Measurements from ENCODE around the gene CNTNAP1. TPM values are rescaled to one million over a fixed set of nuclear protein-coding genes. Genes with fewer than 3 reads are reported as not detected.
A peak's percentile ranks its signal among the peaks of the same experiment; 100 is the strongest.

Gene CNTNAP1
- total RNA-seq, 1 donor from 2014 or later, result 44.8 TPM

DNA sequence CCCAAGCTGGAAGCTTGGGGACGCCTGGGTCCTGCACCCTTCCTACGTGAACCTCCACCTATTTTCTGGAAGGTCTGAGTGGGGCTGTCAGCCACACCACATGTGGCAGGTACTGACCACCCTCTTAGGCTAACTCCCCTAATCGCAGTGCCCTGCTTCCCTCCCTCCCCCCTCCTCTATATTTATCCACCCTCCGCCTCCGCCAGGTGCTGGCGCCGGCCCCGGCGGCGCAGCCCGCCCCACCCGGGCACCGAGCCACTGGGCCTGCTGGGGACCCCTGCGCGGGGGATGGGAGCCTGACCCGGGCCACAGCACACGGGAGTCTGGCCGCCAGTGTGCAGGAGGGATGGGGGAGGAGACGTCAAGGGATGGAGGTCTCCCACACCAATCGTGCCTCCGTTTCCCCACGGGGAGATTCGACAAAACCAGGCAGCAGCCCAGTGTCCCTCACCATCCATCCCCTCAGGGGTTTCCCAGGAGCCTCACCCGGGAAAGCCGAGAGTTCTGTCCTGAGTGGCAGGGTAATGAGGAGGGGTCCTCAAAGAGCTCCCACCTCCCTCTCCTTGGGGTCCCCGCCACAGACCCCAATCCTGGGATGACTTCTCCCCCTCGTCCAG, 6.9 kb upstream of the CNTNAP1 start:
- peaks cover 10% of the 10 kb centered on the region for H3K9me3 Mint-ChIP-seq (ENCODE audit: unreplicated experiment)

DNA sequence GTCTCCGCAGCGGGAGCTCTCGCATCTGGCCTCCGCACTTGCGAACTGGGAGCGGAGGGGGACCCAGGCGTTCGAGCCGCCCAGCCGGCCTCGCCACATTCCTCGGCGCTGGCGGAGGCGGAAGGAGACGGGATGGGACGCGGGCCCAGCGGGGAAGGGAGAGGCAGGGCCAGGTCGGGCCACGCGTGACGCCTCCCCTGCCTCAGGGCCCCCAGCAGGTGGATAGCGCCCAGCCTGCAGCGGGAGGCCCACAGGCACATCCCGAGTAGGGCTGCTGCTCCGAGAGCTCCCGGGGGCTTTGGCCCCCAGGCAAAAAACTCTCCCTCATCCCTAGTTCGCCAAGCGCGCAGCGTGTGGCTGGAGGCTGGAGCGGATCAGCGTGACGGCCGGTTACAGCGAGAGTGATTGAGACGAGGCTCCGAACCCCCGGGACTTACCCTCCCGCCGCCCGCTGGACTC, 6.3 kb upstream of the CNTNAP1 start:
- peak overlapping the region; percentile 87 for H3K4me3 Mint-ChIP-seq (ENCODE audit: unreplicated experiment)
- peaks cover 13% of the 10 kb centered on the region for H3K9me3 Mint-ChIP-seq (ENCODE audit: unreplicated experiment)
- TF ChIP-seq, protein P1, sequence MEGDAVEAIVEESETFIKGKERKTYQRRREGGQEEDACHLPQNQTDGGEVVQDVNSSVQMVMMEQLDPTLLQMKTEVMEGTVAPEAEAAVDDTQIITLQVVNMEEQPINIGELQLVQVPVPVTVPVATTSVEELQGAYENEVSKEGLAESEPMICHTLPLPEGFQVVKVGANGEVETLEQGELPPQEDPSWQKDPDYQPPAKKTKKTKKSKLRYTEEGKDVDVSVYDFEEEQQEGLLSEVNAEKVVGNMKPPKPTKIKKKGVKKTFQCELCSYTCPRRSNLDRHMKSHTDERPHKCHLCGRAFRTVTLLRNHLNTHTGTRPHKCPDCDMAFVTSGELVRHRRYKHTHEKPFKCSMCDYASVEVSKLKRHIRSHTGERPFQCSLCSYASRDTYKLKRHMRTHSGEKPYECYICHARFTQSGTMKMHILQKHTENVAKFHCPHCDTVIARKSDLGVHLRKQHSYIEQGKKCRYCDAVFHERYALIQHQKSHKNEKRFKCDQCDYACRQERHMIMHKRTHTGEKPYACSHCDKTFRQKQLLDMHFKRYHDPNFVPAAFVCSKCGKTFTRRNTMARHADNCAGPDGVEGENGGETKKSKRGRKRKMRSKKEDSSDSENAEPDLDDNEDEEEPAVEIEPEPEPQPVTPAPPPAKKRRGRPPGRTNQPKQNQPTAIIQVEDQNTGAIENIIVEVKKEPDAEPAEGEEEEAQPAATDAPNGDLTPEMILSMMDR (IDR thresholded peaks at IDR 0.05; ENCODE audit: partially characterized antibody, unreplicated experiment), result peak; percentile 2
- no peaks in the 10 kb centered on the region for H3K36me3 Mint-ChIP-seq (ENCODE audit: unreplicated experiment)
- H3K27me3 Mint-ChIP-seq (ENCODE audit: unreplicated experiment), result peaks cover 22% of the 10 kb centered on the region
- DNase-seq, result peak; percentile 59
- H3K27ac Mint-ChIP-seq (ENCODE audit: unreplicated experiment), result peak overlapping the region; percentile 17
- H3K4me1 Mint-ChIP-seq (ENCODE audit: low read depth, unreplicated experiment), result peaks cover 13% of the 10 kb centered on the region

More for the DNA sequence above, 6.9 kb upstream of the CNTNAP1 start:
- peak overlapping the region; percentile 82 for H3K4me3 Mint-ChIP-seq (ENCODE audit: unreplicated experiment)
- peaks cover 20% of the 10 kb centered on the region for H3K27me3 Mint-ChIP-seq (ENCODE audit: unreplicated experiment)
- no peak overlapping the region for H3K27ac Mint-ChIP-seq (ENCODE audit: unreplicated experiment)
- H3K36me3 Mint-ChIP-seq (ENCODE audit: unreplicated experiment), result no peaks in the 10 kb centered on the region
- H3K4me1 Mint-ChIP-seq (ENCODE audit: low read depth, unreplicated experiment), result peaks cover 10% of the 10 kb centered on the region
- DNase-seq, result no peak
- TF ChIP-seq, protein P1 (IDR thresholded peaks at IDR 0.05; ENCODE audit: partially characterized antibody, unreplicated experiment), result no peak

DNA sequence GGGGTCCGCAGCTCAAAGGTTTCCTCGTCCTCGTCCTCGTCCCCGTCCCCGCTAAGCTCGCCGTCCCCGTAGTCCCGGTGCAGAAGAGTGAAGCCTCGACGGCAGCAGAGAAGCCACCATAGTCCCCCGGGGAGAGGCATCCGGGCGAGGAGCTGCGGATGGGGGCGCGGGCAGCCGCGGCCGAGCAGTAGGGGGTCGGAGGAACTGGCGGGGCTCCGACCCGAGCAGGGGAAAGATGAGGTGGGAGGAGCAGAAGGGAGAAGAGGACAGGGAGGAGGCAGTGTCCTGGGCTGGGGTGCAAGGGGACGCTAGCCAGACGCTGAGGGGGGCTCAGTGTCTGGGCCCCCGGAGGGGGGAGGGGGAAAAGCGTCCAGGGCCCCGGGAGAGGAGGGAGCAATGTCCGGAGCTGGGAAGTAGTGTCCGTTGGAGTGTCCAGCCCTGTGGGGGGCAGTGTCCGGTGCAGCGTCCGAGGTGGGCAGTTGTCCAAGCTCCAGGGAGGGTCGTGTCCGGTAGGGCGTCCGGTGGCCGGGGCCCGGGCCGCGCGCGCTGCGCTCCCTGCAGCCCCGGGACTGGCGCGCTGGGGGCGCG, 5.8 kb upstream of the CNTNAP1 start, which contains the start of gene PLEKHH3:
Gene PLEKHH3 (minus strand): TSS at position 571 of the 588 bp plus-strand sequence. CDS start 431 bp downstream, at position 140.
- Mint-ChIP-seq H3K4me3 (ENCODE audit: unreplicated experiment) (peak within 1 kb of the TSS; percentile 87), H3K9me3 (ENCODE audit: unreplicated experiment) (peaks cover 13% of the 10 kb centered on the region), H3K36me3 (ENCODE audit: unreplicated experiment) (no peaks in the 10 kb centered on the region), H3K4me1 (ENCODE audit: low read depth, unreplicated experiment) (peaks cover 15% of the 10 kb centered on the region), H3K27me3 (ENCODE audit: unreplicated experiment) (peaks cover 20% of the 10 kb centered on the region), H3K27ac (ENCODE audit: unreplicated experiment) (peak within 1 kb of the TSS; percentile 86)
- TF ChIP-seq, protein P1 (IDR thresholded peaks at IDR 0.05; ENCODE audit: partially characterized antibody, unreplicated experiment), result peak; percentile 3
- DNase-seq, result peak; percentile 66

DNA sequence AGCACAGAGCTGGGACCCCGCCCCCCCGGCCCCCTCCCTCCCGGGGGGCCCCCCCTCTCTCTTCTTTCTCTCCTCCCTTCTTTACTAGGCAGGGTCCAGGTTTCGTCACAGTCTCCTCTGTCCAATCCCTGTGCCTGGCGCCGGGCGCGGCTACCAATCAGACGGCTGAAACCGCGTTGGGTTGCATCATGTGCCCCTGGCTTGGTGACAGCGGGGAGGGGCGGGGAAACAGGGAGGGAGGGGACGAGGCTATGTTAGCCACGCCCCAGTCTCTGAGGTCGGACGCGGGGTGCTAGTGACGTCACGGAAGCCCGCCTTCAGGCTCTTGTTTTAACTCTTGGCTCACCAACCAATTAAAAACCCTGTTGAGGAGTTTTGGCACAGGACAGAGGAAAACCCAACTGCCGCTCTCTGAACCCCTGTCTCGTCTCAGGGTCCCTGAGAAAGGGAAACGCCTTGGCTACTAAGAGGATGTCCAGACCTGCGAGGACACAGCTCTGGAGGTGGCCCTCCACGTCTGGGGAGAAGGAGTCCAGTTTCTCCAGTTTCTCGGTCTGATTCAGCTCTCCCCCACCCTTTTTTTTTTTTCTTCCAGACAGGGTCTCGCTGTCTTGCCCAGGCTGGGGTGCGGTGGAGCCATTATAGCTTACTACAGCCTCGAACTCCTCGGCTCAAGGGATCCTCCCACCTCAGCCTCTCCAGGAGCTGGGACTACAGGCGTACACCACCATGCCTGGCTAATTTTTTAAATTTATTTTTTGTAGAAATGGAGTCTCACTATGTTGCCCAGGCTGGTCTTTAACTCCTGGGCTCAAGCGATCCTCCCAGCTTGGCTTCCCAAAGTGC, 5.1 kb upstream of the CNTNAP1 start:
- peak; percentile 99 for DNase-seq
- TF ChIP-seq, protein P1 (IDR thresholded peaks at IDR 0.05; ENCODE audit: partially characterized antibody, unreplicated experiment), result no peak
- peak overlapping the region; percentile 86 for H3K27ac Mint-ChIP-seq (ENCODE audit: unreplicated experiment)
- H3K4me3 Mint-ChIP-seq (ENCODE audit: unreplicated experiment), result peak overlapping the region; percentile 82
- H3K4me1 Mint-ChIP-seq (ENCODE audit: low read depth, unreplicated experiment), result peaks cover 14% of the 10 kb centered on the region
- H3K36me3 Mint-ChIP-seq (ENCODE audit: unreplicated experiment), result no peaks in the 10 kb centered on the region
- peaks cover 17% of the 10 kb centered on the region for H3K9me3 Mint-ChIP-seq (ENCODE audit: unreplicated experiment)
- H3K27me3 Mint-ChIP-seq (ENCODE audit: unreplicated experiment), result peaks cover 20% of the 10 kb centered on the region
